PC-9 (cell line): Measurements from ENCODE around the gene RNF130. TPM values are rescaled to one million over a fixed set of nuclear protein-coding genes. Genes with fewer than 3 reads are reported as not detected.

Experiments used
- BruUV-seq: library from RNA; stranded (reverse); fragments of 400-500 nt; replicated peaks from 2 replicates; lab custom pipeline; 2021; lab: Mats Ljungman, UMichigan
- CTCF ChIA-PET: fragments of 300-600 bp; sonication (Branson Sonifier 250); formaldehyde crosslinking; loops from one replicate; lab custom pipeline; 2022; ENCODE audit warnings: antibody characterized with exemption; lab: Charles Lee
- POLR2A ChIA-PET: fragments of 300-600 bp; sonication (Branson Sonifier 250); formaldehyde crosslinking; loops from one replicate; lab custom pipeline; 2022; ENCODE audit warnings: antibody characterized with exemption; ENCODE audit not compliant: unreplicated experiment; lab: Charles Lee
- DNase-seq, 2 experiments: peaks; one replicate each; pipeline versions ENCODE4 v3.0.0 to v3.0.0-alpha.2; 2015 to 2022; ENCODE audit warnings: mixed read lengths in 1 of 2
- H2AFZ ChIP-seq: fragments of 200-600 bp; sonication (generic); 2 replicates; pipeline ENCODE4 v1.8.1; 2017; ENCODE audit warnings: antibody characterized with exemption
- H3F3A ChIP-seq: fragments of 200-600 bp; sonication (generic); 2 replicates; pipeline ENCODE4 v1.8.1; 2017; ENCODE audit warnings: antibody characterized with exemption, mild to moderate bottlenecking, low read depth; ENCODE audit not compliant: insufficient read depth
- H3K27ac ChIP-seq: fragments of 200-600 bp; sonication (generic); 2 replicates; pipeline ENCODE4 v1.6.1; 2016; ENCODE audit warnings: mixed run types
- H3K27me3 ChIP-seq: fragments of 200-600 bp; sonication (generic); 2 replicates; pipeline ENCODE4 v1.6.1; 2016; ENCODE audit warnings: low read depth, mixed run types; ENCODE audit not compliant: insufficient read depth
- H3K36me3 ChIP-seq: fragments of 200-600 bp; sonication (generic); 2 replicates; pipeline ENCODE4 v1.6.1; 2016; ENCODE audit warnings: low read depth, mixed run types
- H3K4me1 ChIP-seq: fragments of 200-600 bp; sonication (generic); replicated peaks from 2 replicates; pipeline ENCODE4 v1.6.1; 2016; ENCODE audit warnings: mixed run types; ENCODE audit not compliant: insufficient read depth
- H3K4me2 ChIP-seq: fragments of 200-600 bp; sonication (generic); 2 replicates; pipeline ENCODE4 v1.6.1; 2017; ENCODE audit warnings: mixed run types
- H3K4me3 ChIP-seq: fragments of 200-600 bp; sonication (generic); 2 replicates; pipeline ENCODE4 v1.6.1; 2016; ENCODE audit warnings: mixed run types
- H3K79me2 ChIP-seq: fragments of 200-600 bp; sonication (generic); 2 replicates; pipeline ENCODE4 v1.6.1; 2017; ENCODE audit warnings: low read depth, mixed run types
- H3K9me2 ChIP-seq: fragments of 200-600 bp; sonication (generic); 2 replicates; pipeline ENCODE4 v1.8.1; 2017; ENCODE audit warnings: mild to moderate bottlenecking; ENCODE audit not compliant: insufficient read depth
- H3K9me3 ChIP-seq: fragments of 200-600 bp; sonication (generic); 2 replicates; pipeline ENCODE4 v1.8.1; 2016; ENCODE audit warnings: low read depth; ENCODE audit not compliant: insufficient read depth
- H4K20me1 ChIP-seq: fragments of 200-600 bp; sonication (generic); 2 replicates; pipeline ENCODE4 v1.8.1; 2017; ENCODE audit not compliant: insufficient read depth
- EZH2 ChIP-seq: fragments of 200-600 bp; sonication (generic); IDR thresholded peaks from 2 replicates; pipeline ENCODE4 v1.8.0; 2017; ENCODE audit warnings: antibody characterized with exemption, low read depth
- intact Hi-C: fragments of 100-400 bp; cut with micrococcal nuclease; formaldehyde crosslinking; loops from one replicate; pipeline ENCODE4 v1.10.0; 2022; ENCODE audit not compliant: unreplicated experiment
- total RNA-seq: library from RNA; stranded (reverse); gene quantifications from 2 replicates; pipeline ENCODE4 v1.2.3, GENCODE V29; 2021
- TF ChIP-seq, protein P1 (sequence below): fragments of 200-600 bp; sonication (generic); conservative IDR thresholded peaks from 2 replicates; pipeline ENCODE4 v1.6.1; 2017; ENCODE audit warnings: mixed run types, antibody characterized with exemption, mild to moderate bottlenecking, moderate library complexity

The RNF130 gene
- total RNA-seq, 1 experiment from 2014 or later: 49.6 TPM

DNA sequence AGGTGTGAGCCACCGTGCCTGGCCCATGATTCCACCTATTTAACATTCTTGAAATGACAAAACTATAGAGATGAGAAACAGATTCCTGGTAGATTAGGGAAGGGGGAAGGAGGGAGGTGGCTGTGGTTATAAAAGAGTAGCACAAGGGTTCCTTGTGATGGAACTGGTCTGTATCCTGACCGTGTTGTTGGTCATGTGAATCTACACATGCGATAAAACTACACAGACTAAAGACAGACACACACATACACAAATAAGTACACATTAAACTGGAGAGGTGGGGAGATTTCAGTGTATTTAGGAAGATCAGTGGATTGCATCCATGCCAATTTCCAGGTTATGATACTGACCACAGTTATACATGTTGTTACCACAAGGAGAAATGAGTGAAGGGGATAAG lies 60.9 kb downstream of the RNF130 start:
- Histone ChIP-seq H3K9me2 (no peaks in the 10 kb centered on the region), H3K4me1 (no peaks in the 10 kb centered on the region), H3K27me3 (no peaks in the 10 kb centered on the region), H3K27ac (no peak overlapping the region), H3K36me3 (no peaks in the 10 kb centered on the region), H3K79me2 (no peaks in the 10 kb centered on the region), H3K9me3 (no peaks in the 10 kb centered on the region), H3K4me2 (no peak overlapping the region), H3F3A (no peaks in the 10 kb centered on the region), H4K20me1 (no peaks in the 10 kb centered on the region), H2AFZ (no peak overlapping the region), H3K4me3 (no peak overlapping the region)
- intact Hi-C loops: no loop called here
- ChIA-PET CTCF (no interaction called here), POLR2A (no interaction called here)
- no TSS peak for BruUV-seq
- no peak for DNase-seq
- no peak for TF ChIP-seq EZH2
- TF ChIP-seq, protein P1, sequence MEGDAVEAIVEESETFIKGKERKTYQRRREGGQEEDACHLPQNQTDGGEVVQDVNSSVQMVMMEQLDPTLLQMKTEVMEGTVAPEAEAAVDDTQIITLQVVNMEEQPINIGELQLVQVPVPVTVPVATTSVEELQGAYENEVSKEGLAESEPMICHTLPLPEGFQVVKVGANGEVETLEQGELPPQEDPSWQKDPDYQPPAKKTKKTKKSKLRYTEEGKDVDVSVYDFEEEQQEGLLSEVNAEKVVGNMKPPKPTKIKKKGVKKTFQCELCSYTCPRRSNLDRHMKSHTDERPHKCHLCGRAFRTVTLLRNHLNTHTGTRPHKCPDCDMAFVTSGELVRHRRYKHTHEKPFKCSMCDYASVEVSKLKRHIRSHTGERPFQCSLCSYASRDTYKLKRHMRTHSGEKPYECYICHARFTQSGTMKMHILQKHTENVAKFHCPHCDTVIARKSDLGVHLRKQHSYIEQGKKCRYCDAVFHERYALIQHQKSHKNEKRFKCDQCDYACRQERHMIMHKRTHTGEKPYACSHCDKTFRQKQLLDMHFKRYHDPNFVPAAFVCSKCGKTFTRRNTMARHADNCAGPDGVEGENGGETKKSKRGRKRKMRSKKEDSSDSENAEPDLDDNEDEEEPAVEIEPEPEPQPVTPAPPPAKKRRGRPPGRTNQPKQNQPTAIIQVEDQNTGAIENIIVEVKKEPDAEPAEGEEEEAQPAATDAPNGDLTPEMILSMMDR: no peak

DNA sequence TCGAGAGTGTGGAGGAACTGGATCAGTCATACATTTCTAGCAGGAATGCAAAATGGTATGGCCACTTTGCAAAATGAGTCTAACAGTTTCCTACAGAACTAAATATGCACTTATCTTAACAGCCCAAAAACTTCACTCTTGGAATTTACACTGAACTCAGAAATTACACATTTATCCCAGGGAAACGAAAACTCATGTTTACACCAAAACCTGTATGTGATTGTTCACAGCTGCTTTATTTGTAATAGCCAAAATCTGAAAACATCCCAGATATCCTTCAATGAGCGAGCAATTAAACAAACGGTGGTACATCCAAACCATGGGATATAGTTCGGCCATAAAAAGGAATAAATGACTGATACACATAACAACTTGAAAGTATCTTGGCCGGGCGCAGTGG lies 62.0 kb downstream of the RNF130 start:
- Histone ChIP-seq H3F3A (no peaks in the 10 kb centered on the region), H3K4me3 (no peak overlapping the region), H3K36me3 (no peaks in the 10 kb centered on the region), H3K79me2 (no peaks in the 10 kb centered on the region), H3K9me2 (no peaks in the 10 kb centered on the region), H2AFZ (no peak overlapping the region), H3K27ac (no peak overlapping the region), H3K9me3 (no peaks in the 10 kb centered on the region), H3K27me3 (no peaks in the 10 kb centered on the region), H3K4me1 (no peaks in the 10 kb centered on the region), H4K20me1 (no peaks in the 10 kb centered on the region), H3K4me2 (no peak overlapping the region)
- no peak for DNase-seq
- CTCF ChIA-PET: no interaction called here
- TF ChIP-seq, protein P1: no peak
- TF ChIP-seq EZH2: no peak
- no TSS peak for BruUV-seq
- intact Hi-C loops: no loop called here
- POLR2A ChIA-PET: no interaction called here

GRCh38 chr5:180008433-180008832 lies 63.1 kb downstream of the RNF130 start:
- POLR2A ChIA-PET: no interaction called here
- H3K27ac ChIP-seq: no peak overlapping the region
- no peaks in the 10 kb centered on the region for H3K36me3 ChIP-seq
- no peaks in the 10 kb centered on the region for H3K27me3 ChIP-seq
- CTCF ChIA-PET: no interaction called here
- TF ChIP-seq EZH2: no peak
- TF ChIP-seq, protein P1: no peak
- no peak for DNase-seq
- intact Hi-C loops: no loop called here
- H3K9me2 ChIP-seq: no peaks in the 10 kb centered on the region
- no peaks in the 10 kb centered on the region for H3K4me1 ChIP-seq
- no TSS peak for BruUV-seq
- H4K20me1 ChIP-seq: no peaks in the 10 kb centered on the region
- no peaks in the 10 kb centered on the region for H3K9me3 ChIP-seq
- no peaks in the 10 kb centered on the region for H3F3A ChIP-seq
- H2AFZ ChIP-seq: no peak overlapping the region
- no peak overlapping the region for H3K4me2 ChIP-seq
- no peak overlapping the region for H3K4me3 ChIP-seq
- H3K79me2 ChIP-seq: no peaks in the 10 kb centered on the region
